ENCODE results near the gene REN. TPM values are rescaled to one million over a fixed set of nuclear protein-coding genes. Genes with fewer than 3 reads are reported as not detected.

REN gene
- total and polyA plus RNA-seq, 2 experiments from 2014 or later = not detected

GRCh38 chr1:204127597-204128242 lies 38.4 kb downstream of the REN start (continued):
- TF ChIP-seq REST (IDR thresholded peaks at IDR 0.05; ENCODE audit: unreplicated experiment) = no peak
- TF ChIP-seq ETS1 (IDR thresholded peaks at IDR 0.05) = no peak

GRCh38 chr1:204126956-204127355 lies 39.2 kb downstream of the REN start:
- H3K4me3 Mint-ChIP-seq = no peak overlapping the region; the same call in 2 of the 3 replicates
- peaks cover 20% of the 10 kb centered on the region for H4K20me1 ChIP-seq (replicated peaks; ENCODE audit: insufficient read depth)
- no peak overlapping the region for H2AFZ ChIP-seq
- H3K4me3 ChIP-seq = no peak overlapping the region
- H3K4me2 ChIP-seq = no peak overlapping the region
- H3K79me2 ChIP-seq (replicated peaks; ENCODE audit: insufficient read depth) = no peaks in the 10 kb centered on the region
- ATAC-seq (no peak), DNase-seq (ENCODE audit: low spot score) (no peak)
- H3F3A ChIP-seq (replicated peaks; ENCODE audit: low read depth) = 0 out of 2 replicates have a peak, but pooled peaks cover 25% of the 10 kb centered on the region
- peaks cover 19% of the 10 kb centered on the region for H3K27me3 Mint-ChIP-seq (ENCODE audit: insufficient read depth, low read depth, poor library complexity)
- H3K27ac Mint-ChIP-seq = 0 out of 2 replicates have a peak overlapping the region, but pooled peaks have one; percentile 17
- 0 out of 2 replicates have a peak overlapping the region, but pooled peaks have one; percentile 69 for H3K27ac ChIP-seq (ENCODE audit: low read depth)
- peaks cover 32% of the 10 kb centered on the region for H3K4me1 ChIP-seq (ENCODE audit: insufficient read depth)
- H3K36me3 ChIP-seq (ENCODE audit: insufficient read depth) = peaks cover 33% of the 10 kb centered on the region
- no peaks in the 10 kb centered on the region for H3K9me3 Mint-ChIP-seq
- peaks cover 60% of the 10 kb centered on the region for H3K36me3 Mint-ChIP-seq (ENCODE audit: low read depth)
- H3K4me1 Mint-ChIP-seq = peaks cover 54% of the 10 kb centered on the region
- no peaks in the 10 kb centered on the region for H3K27me3 ChIP-seq (ENCODE audit: insufficient read depth)
- no peaks in the 10 kb centered on the region for H3K9me2 ChIP-seq (ENCODE audit: insufficient read depth)
- no peak for TF ChIP-seq ETS1 (IDR thresholded peaks at IDR 0.05)
- TF ChIP-seq REST (IDR thresholded peaks at IDR 0.05; ENCODE audit: unreplicated experiment) = no peak
- TF ChIP-seq ZNF331 (CRISPR knock-in tag; IDR thresholded peaks at IDR 0.05; ENCODE audit: low read depth) = no peak
- TF ChIP-seq POLR2AphosphoS5 (IDR thresholded peaks at IDR 0.05; ENCODE audit: low read depth) = no peak
- no peak for TF ChIP-seq EZH2 (IDR thresholded peaks at IDR 0.05; ENCODE audit: low read depth, unreplicated experiment)
- TF ChIP-seq CTCF (conservative IDR thresholded peaks at IDR 0.05; ENCODE audit: low read depth in 2 of 2) = no peak
- TF ChIP-seq EZH2phosphoT487 (IDR thresholded peaks at IDR 0.05; ENCODE audit: unreplicated experiment) = no peak
- TF ChIP-seq JUNB (IDR thresholded peaks at IDR 0.05; ENCODE audit: unreplicated experiment) = no peak

Data from GM23338 (cell line).